HG03342 (cell line): ENCODE results near the gene CMIP.

ENCODE experiments used
- ATAC-seq: cut with Tn5 transposase; IDR thresholded peaks from one replicate; pipeline ENCODE4 v1.9.1; 2021; ENCODE audit warnings: mild to moderate bottlenecking, moderate library complexity; ENCODE audit not compliant: unreplicated experiment

Gene CMIP

GRCh38 chr16:81650281-81650680 lies 205.7 kb downstream of the CMIP start:
- no peak for ATAC-seq

- ATAC-seq, result no peak
Observed at GRCh38 chr16:81650982-81651562, 206.5 kb downstream of the CMIP start.

DNA sequence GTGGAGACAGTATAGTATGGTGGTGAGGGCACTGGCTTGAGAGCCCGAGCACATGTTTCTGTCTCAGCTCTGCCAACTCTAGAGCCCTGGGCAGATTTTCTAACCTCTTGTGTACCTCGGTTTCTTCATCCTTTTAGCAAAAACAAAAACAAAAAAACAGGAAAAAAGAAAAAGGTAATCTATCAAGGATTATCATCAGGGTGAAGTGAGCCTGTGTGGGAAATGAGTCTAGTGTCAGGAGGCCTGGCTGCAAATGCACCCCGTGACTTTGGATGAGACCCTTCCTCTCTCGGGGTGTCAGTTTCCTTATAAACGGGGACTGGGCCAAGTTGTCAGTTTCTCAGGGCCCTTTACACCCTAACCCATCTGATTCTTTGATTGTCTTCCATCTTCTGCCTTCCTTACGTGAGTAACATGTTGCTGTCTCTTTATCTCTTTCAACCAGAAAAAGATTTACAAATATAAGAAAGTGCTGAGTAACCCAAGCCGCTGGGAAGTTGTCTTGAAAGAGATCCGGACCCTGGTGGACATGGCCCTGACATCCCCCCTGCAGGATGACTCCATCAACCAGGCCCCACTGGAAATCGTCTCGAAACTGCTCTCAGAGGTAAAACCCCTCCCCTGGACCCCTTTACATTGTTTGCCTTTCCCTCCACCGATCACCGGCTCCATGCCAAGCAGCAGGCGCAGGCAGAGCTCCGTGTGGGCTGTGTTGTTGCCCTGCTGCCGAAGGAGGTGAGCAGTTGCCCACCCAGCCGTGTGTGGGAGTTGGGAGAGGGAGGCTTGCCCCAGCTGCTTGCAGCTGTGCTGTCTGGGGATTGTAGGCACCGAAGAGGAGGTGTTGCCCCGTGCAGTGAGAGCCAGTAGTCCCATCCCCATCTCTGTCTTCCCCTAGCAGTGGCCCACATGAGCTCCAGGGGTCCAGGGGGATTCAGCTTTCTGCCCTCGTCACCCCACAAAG lies 207.4 kb downstream of the CMIP start:
- no peak for ATAC-seq

GRCh38 chr16:81652798-81653505 lies 208.3 kb downstream of the CMIP start:
- ATAC-seq, result no peak

DNA sequence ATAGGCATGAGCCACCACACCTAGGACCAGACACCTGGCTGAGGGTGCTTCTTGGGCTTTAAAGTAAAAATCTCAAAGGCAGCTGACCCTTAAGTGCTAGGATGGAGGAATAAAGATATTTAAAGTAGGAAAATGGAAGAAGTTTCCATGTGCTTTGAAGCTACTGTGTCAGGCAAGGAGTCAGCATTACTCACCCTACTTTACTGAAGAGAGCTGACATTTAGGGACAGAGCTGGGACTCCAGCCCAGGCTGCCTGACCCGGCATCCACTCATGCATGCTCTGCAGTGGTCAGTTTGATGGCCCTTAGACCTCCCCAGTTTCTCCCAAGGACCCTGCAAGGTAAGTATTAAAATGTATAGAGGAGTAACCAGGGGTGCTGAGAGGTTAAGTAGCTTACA lies 209.7 kb downstream of the CMIP start:
- no peak for ATAC-seq

GRCh38 chr16:81655469-81656162 lies 211.0 kb downstream of the CMIP start:
- no peak for ATAC-seq

DNA sequence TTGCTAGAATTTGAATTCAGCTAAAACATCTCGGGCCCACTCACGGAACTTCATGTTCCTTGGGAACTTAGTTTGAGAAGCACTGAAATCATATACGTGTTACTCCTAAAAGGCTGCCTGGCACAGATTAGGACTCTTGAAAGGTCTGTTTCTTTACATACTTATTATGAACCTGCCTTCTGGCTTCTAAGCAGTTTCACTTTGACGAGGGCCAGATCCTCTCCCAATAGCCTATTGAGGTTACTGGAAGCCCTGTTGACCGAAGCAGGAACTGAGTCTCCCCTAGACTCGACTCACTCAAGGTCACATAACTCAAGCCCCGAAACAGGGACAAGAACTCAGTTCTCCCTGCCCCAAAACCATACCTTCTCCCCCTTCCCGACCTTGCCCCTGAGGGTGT lies 212.6 kb downstream of the CMIP start:
- no peak for ATAC-seq

DNA sequence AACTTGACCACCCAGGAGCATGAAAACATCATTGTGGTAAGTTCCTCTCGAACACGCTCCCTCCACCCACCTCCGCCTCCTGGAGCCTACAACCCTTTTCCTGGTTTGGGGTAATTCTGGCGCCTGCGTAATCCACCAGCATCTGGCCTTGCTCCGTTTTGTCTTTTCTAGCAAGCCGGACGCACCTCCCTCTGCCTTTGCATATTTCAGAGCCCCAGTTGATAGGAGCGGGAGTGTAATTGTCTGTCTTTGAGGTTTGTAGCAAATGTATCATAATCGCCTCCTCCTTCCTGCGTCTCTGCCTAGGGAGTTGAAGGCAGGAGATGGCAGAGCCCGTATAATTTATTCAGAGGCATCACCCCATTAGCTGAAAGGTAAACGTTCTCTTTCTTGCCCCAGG lies 213.2 kb downstream of the CMIP start:
- no peak for ATAC-seq

DNA sequence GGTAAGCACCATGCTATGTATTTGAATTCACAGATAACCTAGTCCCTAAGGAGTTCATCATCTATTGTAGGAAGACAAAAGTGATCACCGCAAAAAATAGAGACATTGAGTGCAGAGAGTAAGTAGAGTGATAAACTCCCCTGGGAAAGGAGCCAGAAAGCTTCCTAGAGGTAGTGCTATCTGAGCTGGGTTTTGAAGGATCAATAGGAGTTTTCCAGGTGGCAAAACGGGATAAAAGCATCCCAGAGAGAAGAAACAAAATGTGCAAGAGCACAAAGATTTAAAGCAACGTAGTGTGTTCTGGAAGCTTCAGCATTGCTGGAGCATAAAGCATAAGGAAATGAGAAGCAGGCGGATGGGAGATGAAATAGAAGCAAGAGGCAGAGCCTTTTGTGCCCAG lies 213.8 kb downstream of the CMIP start:
- no peak for ATAC-seq

DNA sequence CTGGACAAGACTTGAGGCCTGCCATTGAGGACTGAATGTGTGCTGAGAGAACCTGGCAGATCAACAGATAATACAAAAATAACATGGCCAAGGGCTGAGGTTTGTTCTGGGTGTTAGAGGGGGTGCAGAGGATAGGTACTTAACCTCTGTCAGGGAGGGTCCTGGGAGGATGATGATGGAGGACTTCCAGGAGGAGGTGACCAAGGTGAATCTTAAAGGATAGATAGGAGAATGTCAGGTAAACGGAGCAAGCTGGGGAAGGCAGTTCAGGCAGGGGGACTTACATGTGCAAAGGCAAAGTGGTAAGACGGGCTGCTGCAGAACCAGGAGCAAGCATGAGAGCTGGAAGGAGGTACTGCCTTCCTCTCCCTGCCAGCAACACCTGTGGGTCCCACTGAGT lies 214.6 kb downstream of the CMIP start:
- no peak for ATAC-seq

DNA sequence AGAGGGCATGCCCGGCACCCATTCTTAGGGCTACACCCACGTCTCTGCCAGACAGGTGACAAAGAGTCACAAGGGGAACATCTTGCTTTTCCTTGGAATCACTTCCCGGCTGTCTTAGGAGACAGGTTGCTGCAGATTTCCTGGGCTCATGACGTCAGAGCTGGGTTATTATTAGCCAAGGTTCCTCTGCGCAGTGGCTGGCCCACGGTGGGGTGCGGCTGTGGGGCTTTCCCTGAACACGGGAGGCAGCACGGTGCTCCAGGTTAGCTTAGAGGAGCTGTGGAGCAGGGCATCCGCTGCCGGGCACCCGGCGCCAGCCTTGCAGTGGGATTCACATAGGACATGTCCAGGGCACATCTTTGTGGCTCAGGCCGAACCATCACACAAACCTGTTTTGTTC lies 216.5 kb downstream of the CMIP start:
- ATAC-seq, result no peak

- ATAC-seq, result no peak
Observed at GRCh38 chr16:81664153-81664552, 219.5 kb downstream of the CMIP start.

- ATAC-seq, result no peak
Observed at GRCh38 chr16:81665588-81665987, 221.0 kb downstream of the CMIP start.

DNA sequence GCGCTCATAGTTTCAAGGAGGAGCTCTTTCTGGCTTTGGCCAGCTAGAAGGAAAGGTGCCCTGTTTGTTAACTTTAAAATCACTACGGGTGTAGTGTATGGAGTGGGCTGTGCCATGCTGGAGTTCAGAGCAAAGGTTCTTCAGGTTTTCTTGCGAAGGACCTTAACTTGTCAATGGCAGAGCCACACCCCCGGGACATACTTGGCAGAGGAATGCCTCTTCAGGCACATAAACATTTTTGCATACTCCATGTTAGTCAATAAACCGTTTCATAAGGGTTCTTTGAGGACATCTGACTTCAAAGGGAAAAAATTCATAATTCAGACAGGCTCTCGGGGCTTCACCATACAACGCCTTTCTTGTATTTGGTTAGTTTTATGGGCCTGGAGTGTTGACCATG lies 221.5 kb downstream of the CMIP start:
- ATAC-seq, result no peak

DNA sequence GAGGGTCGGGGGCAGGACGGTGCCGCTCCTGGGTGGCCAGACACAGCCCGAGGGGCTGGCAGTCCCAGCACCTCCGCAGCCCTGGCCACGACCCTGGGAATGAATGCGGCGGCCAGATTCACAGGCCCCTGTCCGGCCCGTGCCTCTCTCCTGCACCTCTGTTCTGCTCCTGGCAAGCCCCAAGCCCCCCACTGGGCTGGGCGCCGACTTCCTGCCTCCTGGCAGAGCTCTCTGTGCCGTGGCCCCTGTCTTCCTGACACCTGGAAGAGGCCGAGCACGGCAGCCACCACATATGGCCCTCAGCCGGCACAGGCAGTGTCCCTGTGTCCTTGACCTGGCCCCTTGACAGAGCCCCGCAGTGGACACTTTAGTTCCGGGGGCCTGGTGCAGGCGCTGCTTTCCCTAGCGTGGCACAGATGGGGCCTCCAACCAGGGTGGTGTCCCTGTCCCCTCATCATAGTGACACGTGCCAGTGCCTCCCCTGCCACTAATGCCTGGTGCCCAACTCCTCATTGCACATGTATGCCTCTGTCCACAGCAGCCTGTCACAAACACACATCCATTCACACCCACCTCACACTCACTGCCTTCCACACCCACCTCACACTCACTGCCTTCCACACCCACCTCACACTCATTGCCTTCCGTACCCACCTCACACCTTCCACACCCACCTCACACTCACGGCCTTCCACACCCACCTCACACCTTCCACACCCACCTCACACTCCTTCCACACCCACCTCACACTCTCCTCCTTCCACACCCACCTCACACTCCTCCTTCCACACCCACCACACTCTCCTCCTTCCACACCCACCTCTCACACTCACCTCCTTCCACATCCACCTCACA lies 223.9 kb downstream of the CMIP start:
- ATAC-seq, result no peak

- no peak for ATAC-seq
Observed at GRCh38 chr16:81669473-81670350, 225.1 kb downstream of the CMIP start.

- no peak for ATAC-seq
Observed at GRCh38 chr16:81671738-81672597, 227.4 kb downstream of the CMIP start.

DNA sequence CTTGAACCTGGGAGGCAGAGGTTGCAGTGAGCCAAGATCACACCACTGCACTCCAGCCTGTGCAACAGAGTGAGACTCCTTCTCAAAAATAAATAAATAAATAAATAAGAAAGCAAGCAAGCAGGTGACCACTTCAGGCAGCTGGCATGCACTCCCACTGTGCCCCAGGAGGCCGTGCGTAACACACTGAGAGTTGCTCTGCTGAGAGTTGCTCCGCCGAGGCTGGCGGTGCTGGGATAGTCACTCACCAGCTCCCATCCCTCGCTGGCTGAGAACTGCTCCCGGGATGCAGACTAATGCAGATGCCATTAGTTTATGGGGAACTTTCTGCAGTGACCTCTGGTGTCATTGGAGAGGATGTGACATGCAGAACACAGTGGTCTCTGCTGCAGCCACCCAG lies 228.8 kb downstream of the CMIP start:
- ATAC-seq, result no peak
